DND-41 (cell line): ENCODE measurements around the gene RIT2.

Source experiments
- EZH2 ChIP-seq: IDR thresholded peaks from 3 replicates; pipeline ENCODE4 v1.6.1; 2012; ENCODE audit warnings: borderline replicate concordance, low read depth, mild to moderate bottlenecking, moderate library complexity, low read length, inconsistent platforms; ENCODE audit not compliant: severe bottlenecking
- TF ChIP-seq, protein P1 (sequence below): IDR thresholded peaks from 2 replicates; pipeline ENCODE4 v1.5.1; 2012; ENCODE audit warnings: borderline replicate concordance, low read length, moderate library complexity, mild to moderate bottlenecking; ENCODE audit not compliant: poor library complexity, severe bottlenecking; ENCODE audit errors: extremely low read depth

DNA sequence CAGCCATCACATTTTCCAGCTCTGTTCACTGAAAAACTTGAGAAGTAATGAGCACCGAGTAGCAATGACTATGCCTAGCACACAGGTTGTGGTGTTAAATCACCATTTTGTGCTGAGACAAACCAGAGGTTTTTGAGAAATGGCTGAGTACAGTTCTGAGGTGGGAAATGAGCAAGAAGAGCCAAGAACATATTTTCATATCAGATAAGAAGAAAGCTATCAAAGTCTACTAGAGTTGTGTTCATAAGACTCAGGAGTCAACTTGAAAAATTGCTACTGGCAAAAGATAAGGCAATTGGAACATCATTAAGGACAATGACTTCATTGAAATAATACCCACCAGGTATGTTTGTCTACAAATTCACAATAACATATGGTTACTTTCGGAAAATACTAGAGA lies 108.1 kb downstream of the RIT2 start:
- TF ChIP-seq, protein P1, sequence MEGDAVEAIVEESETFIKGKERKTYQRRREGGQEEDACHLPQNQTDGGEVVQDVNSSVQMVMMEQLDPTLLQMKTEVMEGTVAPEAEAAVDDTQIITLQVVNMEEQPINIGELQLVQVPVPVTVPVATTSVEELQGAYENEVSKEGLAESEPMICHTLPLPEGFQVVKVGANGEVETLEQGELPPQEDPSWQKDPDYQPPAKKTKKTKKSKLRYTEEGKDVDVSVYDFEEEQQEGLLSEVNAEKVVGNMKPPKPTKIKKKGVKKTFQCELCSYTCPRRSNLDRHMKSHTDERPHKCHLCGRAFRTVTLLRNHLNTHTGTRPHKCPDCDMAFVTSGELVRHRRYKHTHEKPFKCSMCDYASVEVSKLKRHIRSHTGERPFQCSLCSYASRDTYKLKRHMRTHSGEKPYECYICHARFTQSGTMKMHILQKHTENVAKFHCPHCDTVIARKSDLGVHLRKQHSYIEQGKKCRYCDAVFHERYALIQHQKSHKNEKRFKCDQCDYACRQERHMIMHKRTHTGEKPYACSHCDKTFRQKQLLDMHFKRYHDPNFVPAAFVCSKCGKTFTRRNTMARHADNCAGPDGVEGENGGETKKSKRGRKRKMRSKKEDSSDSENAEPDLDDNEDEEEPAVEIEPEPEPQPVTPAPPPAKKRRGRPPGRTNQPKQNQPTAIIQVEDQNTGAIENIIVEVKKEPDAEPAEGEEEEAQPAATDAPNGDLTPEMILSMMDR, result no peak
- no peak for TF ChIP-seq EZH2
